Adipocyte (in vitro differentiated cells): Measurements from ENCODE around the gene IFT80.

Experiments used
- DNase-seq: peaks from one replicate; pipeline ENCODE4 v3.0.0-alpha.2; 2015; ENCODE audit warnings: low read depth
- H3K27me3 ChIP-seq: replicated peaks from 2 replicates; pipeline ENCODE4 v1.7.0; 2013; ENCODE audit warnings: mild to moderate bottlenecking, low read length, moderate library complexity; ENCODE audit not compliant: control insufficient read depth, insufficient read depth
- H3K36me3 ChIP-seq: 2 replicates; pipeline ENCODE4 v1.7.0; 2013; ENCODE audit warnings: low read length, mild to moderate bottlenecking, moderate library complexity; ENCODE audit not compliant: control insufficient read depth, insufficient read depth, severe bottlenecking
- H3K4me1 ChIP-seq: 2 replicates; pipeline ENCODE4 v1.7.0; 2013; ENCODE audit warnings: mild to moderate bottlenecking, low read length, moderate library complexity; ENCODE audit not compliant: control insufficient read depth, insufficient read depth
- H3K4me3 ChIP-seq: 2 replicates; pipeline ENCODE4 v1.7.0; 2013; ENCODE audit warnings: mild to moderate bottlenecking, low read length, moderate library complexity
- H3K9ac ChIP-seq: 2 replicates; pipeline ENCODE4 v1.7.0; 2013; ENCODE audit warnings: mild to moderate bottlenecking, low read length, moderate library complexity
- H3K9me3 ChIP-seq: 2 replicates; pipeline ENCODE4 v1.7.0; 2013; ENCODE audit warnings: mild to moderate bottlenecking, low read length, moderate library complexity; ENCODE audit not compliant: control insufficient read depth

The IFT80 gene

DNA sequence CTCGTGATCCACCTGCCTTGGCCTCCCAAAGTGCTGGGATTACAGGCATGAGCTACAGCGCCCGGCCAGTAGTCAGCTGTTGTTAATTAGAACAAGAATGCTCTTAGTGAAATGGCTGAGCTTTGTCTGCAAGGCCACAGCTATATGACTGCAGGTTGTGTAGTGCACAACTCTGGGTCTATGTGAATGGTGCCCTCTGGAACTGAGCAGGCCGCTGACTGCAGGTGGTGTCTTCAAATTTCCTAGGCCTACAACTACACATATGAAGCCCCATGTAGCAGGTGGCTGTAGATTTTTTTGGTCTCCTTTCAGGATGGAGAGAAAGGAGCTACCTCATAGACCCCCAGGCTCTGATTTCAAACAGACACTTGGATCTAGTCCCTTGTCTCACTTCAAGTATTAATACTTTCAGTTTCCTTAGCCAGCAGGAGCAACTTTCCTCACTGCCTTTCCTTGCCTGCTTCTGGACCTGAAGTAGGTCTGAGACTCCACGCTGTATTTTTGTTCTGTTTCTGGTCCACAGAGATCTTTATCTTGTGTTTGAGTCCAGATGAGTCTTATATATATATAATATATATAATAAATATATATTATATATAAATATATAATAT is 86.9 kb downstream of the IFT80 start:
- no peak for DNase-seq
- H3K9ac ChIP-seq, result no peak overlapping the region
- no peaks in the 10 kb centered on the region for H3K4me1 ChIP-seq
- no peaks in the 10 kb centered on the region for H3K27me3 ChIP-seq
- peaks cover 12% of the 10 kb centered on the region for H3K36me3 ChIP-seq
- no peak overlapping the region for H3K4me3 ChIP-seq
- H3K9me3 ChIP-seq, result no peaks in the 10 kb centered on the region

- DNase-seq, result no peak
- Histone ChIP-seq H3K36me3 (peaks cover 9% of the 10 kb centered on the region), H3K27me3 (no peaks in the 10 kb centered on the region), H3K9me3 (no peaks in the 10 kb centered on the region), H3K9ac (no peak overlapping the region), H3K4me3 (no peak overlapping the region), H3K4me1 (peaks cover 3% of the 10 kb centered on the region)
These were observed 96.2 kb downstream of the IFT80 start for GRCh38 chr3:160302806-160303205.

DNA sequence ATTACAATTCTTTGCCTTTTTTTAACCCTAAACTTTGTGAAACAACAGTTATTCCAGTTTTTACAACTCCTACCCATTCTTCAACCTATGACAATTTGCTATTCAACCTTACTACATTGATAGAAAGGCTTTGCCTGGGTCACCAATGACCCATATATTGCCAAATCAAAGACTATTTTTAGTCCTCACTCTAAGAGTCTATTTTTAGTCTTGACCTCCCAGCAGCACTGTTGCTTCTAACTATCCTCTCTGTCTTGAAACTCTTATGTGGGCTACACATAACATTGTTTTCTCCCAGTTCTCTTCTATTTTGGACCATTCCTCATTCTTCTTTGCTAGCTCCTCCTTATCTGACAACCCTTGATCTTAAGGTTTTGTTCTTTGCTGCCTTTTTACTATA is 102.4 kb downstream of the IFT80 start:
- DNase-seq, result peak; percentile 54
- Histone ChIP-seq H3K27me3 (no peaks in the 10 kb centered on the region), H3K4me1 (peaks cover 27% of the 10 kb centered on the region)

GRCh38 chr3:160291909-160292299 is 107.1 kb downstream of the IFT80 start:
- Histone ChIP-seq H3K36me3 (no peaks in the 10 kb centered on the region), H3K4me1 (peaks cover 30% of the 10 kb centered on the region), H3K9me3 (no peaks in the 10 kb centered on the region), H3K27me3 (no peaks in the 10 kb centered on the region), H3K4me3 (no peak overlapping the region), H3K9ac (no peak overlapping the region)
- no peak for DNase-seq

More for the DNA sequence above, 102.4 kb downstream of the IFT80 start:
- Histone ChIP-seq H3K36me3 (no peaks in the 10 kb centered on the region), H3K9ac (peak overlapping the region; percentile 80), H3K4me3 (peak overlapping the region; percentile 73), H3K9me3 (no peaks in the 10 kb centered on the region)

DNA sequence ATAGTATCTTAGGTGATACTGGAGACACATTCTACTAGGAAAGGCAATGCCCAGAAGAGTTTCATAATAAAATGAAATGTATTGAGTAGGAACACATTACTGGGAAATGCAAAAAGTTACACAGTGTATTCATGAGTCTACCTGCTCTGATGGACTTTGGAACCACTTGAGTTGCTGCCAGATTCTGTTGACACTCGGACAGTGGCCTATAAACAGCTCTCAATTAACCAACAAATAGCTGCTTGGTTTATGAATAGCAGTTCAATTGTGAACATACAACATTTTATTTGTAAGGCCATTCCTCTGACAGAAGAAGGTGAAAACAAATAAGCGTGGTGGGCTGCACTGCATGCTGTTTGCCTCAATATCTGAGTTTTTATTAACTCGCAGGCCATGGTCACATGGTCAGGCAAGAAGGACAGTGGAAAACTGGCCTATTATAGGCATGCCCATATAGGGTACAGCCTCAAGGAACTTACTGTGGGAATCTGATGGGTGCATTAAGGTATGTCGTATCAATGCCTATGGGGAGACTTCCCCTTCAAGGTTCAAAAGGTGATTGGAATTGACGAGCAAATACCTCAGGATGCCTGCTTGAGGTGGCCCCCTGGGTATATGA is 107.6 kb downstream of the IFT80 start:
- no peaks in the 10 kb centered on the region for H3K36me3 ChIP-seq
- DNase-seq, result no peak
- H3K9ac ChIP-seq, result no peak overlapping the region
- no peaks in the 10 kb centered on the region for H3K9me3 ChIP-seq
- H3K27me3 ChIP-seq, result no peaks in the 10 kb centered on the region
- H3K4me3 ChIP-seq, result no peak overlapping the region
- H3K4me1 ChIP-seq, result peaks cover 25% of the 10 kb centered on the region

DNA sequence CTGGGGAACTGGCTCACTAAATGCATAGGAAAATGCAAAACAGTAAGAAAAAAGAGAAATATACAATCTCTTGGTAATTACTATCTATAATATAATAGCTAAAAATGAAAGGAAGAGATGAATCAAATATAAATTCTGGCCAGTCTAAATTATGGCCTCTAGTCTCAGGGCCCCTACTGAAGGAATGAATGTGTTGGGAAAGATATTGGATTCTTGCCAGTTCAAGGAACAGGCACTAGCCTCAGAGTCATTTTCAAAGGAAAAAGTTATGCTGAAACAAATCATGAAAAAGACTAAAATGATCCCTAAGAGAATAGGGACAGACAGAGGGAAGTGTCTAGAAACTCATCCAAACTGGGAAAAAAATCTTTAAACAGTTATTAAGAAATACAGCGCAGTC is 111.4 kb downstream of the IFT80 start:
- Histone ChIP-seq H3K4me3 (no peak overlapping the region), H3K27me3 (no peaks in the 10 kb centered on the region), H3K4me1 (peaks cover 17% of the 10 kb centered on the region), H3K9ac (no peak overlapping the region), H3K9me3 (no peaks in the 10 kb centered on the region), H3K36me3 (no peaks in the 10 kb centered on the region)
- DNase-seq, result peak; percentile 65

DNA sequence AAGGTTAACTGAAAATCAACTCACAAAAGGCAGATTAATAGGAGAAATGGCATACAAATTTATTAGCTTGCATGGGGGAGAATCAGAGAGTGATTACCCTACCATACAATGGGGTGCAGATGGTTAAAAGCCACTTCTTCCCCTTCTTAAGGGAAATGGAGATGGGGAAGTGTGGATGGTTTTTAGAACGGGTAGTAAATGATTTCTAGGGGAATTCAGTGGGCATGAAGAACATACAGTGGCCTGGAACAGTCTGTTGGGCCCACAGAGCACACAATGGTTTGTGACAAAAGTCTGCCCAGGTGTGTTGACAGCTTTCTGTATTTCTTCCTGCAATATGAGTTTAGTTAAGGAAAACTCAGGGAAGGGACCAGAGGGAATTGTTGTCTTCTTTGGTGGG is 112.8 kb downstream of the IFT80 start:
- no peaks in the 10 kb centered on the region for H3K9me3 ChIP-seq

DNA sequence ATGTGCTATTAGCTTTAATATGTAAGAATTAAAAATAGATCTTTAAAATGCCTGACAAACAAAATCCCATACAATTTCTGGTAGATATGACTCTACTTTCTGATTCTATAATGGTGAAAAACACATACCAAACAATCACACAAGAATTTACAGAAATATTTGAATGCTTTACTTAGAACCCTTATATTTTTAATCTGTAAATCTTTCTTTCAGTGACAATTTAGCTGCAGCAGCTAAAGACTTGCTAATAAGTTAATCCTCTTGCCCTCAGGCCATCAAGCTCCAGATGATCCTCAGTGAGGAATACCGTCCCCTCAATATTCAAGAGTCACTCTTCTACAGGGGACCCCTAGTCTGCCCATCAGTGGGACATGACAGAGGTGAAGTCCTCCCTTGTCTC is 118.2 kb downstream of the IFT80 start:
- no peaks in the 10 kb centered on the region for H3K9me3 ChIP-seq
- peaks cover 12% of the 10 kb centered on the region for H3K36me3 ChIP-seq
- H3K27me3 ChIP-seq, result no peaks in the 10 kb centered on the region
- no peaks in the 10 kb centered on the region for H3K4me1 ChIP-seq
- H3K9ac ChIP-seq, result no peak overlapping the region
- DNase-seq, result no peak
- H3K4me3 ChIP-seq, result no peak overlapping the region

More for the DNA sequence above, 112.8 kb downstream of the IFT80 start:
- no peak for DNase-seq
- Histone ChIP-seq H3K27me3 (no peaks in the 10 kb centered on the region), H3K9ac (no peak overlapping the region), H3K4me1 (peaks cover 13% of the 10 kb centered on the region), H3K4me3 (no peak overlapping the region), H3K36me3 (no peaks in the 10 kb centered on the region)

- Histone ChIP-seq H3K36me3 (peaks cover 12% of the 10 kb centered on the region), H3K4me3 (no peak overlapping the region), H3K4me1 (no peaks in the 10 kb centered on the region), H3K9me3 (no peaks in the 10 kb centered on the region), H3K27me3 (no peaks in the 10 kb centered on the region), H3K9ac (no peak overlapping the region)
- peak; percentile 7 for DNase-seq
These were observed 119.4 kb downstream of the IFT80 start for GRCh38 chr3:160279657-160280056.

- H3K9me3 ChIP-seq, result no peaks in the 10 kb centered on the region
- peaks cover 12% of the 10 kb centered on the region for H3K36me3 ChIP-seq
- DNase-seq, result no peak
- H3K9ac ChIP-seq, result no peak overlapping the region
- no peaks in the 10 kb centered on the region for H3K4me1 ChIP-seq
- no peak overlapping the region for H3K4me3 ChIP-seq
- H3K27me3 ChIP-seq, result no peaks in the 10 kb centered on the region
These were observed 120.8 kb downstream of the IFT80 start for GRCh38 chr3:160278210-160278609.

- Histone ChIP-seq H3K4me3 (no peak overlapping the region), H3K4me1 (peaks cover 11% of the 10 kb centered on the region), H3K36me3 (peaks cover 11% of the 10 kb centered on the region), H3K27me3 (no peaks in the 10 kb centered on the region), H3K9me3 (no peaks in the 10 kb centered on the region), H3K9ac (no peak overlapping the region)
- DNase-seq, result no peak
These were observed 133.9 kb downstream of the IFT80 start for GRCh38 chr3:160265088-160265487.
